ENCODE results near the gene C8A.

Gene C8A

DNA sequence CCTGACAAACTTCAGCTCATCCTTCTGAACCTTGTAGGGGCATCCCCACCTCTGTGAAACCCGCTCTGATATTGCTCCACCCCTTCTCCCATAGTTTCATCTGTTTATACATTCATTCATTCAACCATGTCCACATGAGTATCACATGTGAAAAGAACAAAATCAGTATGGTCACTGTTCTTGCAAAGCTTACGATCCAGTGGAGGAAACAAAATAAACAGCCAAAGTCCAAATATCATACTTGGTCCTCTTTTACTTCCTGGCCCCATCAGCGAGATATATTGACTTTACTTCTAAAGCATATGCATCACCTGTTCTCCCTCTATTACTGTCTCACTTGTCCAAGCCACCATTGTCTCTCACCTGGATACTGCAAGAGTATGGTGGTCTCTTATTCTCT is 35.6 kb downstream of the C8A start:
- no peak for DNase-seq (ENCODE audit: low read depth in 2 of 2)

DNA sequence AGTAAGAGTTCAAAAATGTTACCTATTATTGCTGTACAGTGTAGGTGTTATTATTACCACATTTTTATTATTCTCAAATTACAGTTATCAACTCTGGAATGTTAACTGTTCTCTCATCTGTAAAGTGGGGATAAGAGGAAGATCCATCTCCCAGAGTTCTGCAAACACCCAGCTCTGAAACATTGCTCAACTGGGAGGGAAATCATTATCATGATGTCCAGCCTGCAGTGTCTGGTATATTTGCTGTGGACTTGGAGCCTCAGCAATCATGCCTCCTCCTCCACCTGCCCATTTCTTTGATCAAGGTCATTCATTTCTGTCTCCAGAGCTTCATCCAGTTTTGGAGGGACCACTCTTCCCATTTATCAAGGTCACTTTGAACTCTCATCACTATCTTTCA is 39.4 kb downstream of the C8A start:
- DNase-seq (ENCODE audit: low read depth in 2 of 2): no peak

DNA sequence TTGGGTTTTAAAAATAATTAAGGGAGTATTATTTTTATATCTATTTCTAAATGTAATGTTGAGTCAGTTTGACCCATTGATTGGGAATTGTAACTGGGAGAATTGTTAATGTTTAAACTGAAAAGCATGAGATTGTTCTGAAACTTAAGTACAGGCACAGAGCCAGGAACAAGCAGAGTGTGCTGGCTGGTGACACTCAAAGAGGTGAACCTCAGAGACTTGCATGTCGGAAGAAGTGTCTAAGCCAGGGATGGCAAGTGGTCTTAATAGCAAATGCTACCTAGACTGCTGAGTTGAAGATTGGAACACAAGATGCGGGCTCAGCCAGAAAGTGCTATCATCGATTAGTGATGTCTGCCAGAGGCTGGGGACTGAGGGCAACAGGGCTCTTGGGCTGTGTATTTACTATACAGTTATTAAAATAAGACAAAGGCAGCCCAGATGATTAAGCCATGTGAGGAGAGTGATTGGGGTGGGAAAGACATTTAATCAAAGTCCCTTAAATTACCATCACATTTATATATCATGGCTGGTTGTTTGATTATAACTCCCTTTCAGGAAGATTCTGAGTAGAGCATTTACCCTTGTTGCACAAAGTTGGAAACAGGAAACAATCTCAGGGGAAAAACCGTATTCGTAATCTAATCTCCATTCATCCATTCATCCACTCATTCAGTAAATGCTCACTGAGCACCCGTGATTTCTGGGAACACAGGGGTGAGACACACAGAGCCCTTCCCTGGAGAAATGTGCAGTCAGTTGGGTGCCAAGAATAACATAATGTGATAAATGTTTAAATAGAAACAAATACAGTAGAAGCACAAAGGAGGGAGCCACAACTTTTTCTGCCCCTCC is 42.8 kb downstream of the C8A start:
- DNase-seq (ENCODE audit: low read depth in 2 of 2): no peak

DNA sequence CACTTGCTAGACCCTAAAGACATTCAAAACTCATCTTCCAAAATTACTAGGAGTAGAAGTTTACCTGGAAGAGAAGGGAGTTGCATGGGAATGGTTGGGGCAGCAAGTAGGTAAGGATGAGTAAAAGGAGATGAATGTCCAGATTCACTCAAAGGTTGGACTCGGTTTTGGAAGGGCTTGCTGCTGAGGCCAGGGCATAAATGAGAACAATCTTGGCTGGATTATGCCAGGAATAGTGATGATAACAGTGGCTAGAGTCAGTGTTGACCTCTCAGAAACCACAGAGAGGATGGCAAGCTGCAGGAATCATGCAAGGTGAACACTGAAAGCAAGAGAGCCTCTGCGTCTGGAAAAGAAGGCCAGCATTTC is 43.4 kb downstream of the C8A start:
- no peak for DNase-seq (ENCODE audit: low read depth in 2 of 2)

DNA sequence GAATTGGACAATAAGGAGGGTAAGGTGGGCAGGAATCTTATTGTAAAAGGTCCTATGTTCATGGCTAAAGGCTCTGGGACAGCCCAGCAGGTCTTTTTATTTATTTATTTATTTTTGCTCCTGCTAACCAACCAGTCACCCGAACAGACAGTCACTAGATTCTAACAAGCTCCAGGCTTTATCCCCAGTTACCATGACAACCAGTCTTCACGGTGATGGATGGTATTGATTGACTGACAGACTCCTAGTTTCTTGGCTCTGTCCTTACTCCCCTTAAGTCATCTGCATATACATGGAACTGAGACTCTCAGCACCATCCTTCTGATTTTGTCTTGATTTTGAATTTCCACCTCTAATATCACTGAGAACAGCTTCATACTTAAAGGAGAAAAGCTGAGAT is 44.3 kb downstream of the C8A start:
- DNase-seq (ENCODE audit: low read depth in 2 of 2): no peak

DNA sequence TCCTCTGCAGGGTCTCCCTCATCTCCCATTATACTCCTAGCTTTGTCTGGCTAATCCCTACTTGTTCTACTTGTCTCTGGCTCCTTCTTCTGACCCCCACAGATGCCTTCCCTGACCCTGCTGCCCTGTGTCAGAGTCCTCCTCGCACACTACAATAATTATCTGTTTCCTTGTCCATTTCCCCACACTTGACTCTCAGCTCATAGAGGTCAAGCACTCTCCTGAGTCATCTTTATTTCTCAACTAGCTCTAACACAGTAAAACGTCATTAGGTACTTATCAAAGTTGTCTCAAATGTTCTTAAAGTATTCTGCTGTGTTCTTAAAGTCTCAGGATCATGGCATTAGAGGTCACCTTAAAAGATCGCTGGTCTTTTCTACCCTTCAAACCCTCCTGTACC is 47.1 kb downstream of the C8A start:
- DNase-seq (ENCODE audit: low read depth in 2 of 2): no peak

DNA sequence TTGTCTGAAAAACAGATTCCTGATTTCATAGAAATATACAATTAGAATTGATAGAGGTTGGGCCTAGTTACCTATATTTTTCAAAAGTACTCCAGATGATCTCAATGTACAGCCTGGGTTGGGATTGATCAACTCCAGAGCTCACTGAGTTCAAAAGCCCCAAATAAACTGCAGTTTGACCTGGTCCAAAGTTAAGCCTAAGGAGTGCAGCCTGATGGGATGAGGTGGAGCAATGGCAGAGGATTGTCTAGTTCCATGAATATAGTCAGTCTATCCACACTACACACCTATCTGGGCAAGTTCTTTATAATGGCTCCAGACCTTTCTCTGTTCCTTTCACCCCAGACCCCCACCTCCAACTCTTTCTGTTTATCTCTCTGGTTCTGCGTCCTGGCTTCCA is 49.2 kb downstream of the C8A start:
- no peak for DNase-seq (ENCODE audit: low read depth in 2 of 2)

DNA sequence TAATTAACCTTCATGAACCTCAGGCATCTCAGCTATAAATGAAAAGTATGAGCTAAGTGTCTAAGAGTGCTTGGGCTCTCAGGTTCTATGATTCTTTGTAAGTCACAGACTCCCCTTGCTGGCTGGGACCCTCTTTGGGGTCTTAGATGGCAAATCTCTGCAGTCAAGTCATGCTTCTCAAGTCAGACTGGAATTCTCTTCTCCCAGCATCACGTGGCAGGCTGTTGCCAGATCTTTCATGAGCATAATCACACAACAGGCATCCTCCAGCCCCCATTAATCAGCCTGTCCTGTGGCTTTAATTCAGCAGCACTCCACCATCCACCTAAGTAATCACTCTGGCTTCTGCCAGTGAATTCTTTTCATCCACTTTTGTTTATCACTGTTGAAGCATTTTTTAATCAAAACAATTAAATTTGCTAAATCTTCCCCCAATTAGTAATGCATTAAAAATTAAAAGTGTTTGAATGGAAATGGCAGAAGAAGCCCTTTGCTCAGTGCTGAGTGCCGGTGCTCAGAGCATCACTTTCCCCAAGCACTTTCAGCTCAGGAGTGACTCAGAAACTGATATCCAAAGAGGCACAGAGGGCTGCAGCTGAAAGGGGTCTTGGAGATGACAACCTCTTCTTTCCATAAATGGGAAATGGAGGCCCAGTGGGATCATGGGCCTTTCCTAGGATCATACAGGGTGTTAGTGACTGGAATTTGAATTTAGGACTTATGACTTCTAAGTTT is 50.2 kb downstream of the C8A start:
- no peak for DNase-seq (ENCODE audit: low read depth in 2 of 2)

DNA sequence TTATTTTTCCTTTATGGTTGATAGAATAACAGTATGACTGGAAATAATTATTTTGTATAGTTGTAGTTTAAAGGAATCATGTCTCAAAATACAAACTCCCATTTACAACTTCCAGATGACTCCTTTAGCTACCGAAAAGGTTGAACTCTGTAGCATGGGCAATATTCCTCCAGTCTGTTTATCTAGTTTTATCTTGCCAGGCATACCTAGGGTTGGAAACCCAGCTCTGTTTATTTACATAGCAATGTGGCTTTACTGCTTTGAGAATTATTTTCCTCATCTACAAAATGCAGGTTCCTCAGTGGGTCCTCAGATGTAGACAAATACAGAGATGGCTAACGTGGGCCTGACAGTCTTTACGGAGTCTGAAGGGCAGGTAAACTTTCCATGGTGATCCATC is 51.1 kb downstream of the C8A start:
- no peak for DNase-seq (ENCODE audit: low read depth in 2 of 2)

DNA sequence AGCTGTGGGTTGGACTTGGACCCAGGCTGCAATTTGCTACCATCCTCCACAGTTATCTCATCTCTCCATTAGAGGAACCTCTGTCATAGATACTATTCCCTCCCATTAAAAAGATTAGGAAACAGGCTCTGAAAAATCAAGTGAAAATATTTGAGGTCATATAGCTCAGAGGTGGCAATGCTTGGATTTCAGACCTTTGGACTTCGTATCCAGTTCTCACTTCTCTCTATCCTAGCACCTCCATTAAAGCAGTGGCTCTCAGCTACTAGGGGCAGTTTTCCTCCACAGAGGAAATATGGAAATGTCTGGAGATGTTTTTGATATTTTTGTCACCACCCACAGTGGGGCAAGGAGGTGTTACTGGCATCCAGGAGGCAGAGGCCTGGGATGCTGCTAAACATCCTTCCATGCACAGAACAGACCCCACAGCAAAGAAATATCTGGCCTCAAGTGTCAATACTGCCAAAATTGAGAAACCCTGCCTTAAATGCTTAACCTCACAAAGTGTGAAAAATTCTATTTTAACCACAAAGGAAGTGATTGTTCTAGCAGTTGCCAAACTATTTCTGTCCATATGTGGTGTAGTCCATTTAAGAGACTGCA is 54.1 kb downstream of the C8A start:
- DNase-seq (ENCODE audit: low read depth in 2 of 2): no peak

DNA sequence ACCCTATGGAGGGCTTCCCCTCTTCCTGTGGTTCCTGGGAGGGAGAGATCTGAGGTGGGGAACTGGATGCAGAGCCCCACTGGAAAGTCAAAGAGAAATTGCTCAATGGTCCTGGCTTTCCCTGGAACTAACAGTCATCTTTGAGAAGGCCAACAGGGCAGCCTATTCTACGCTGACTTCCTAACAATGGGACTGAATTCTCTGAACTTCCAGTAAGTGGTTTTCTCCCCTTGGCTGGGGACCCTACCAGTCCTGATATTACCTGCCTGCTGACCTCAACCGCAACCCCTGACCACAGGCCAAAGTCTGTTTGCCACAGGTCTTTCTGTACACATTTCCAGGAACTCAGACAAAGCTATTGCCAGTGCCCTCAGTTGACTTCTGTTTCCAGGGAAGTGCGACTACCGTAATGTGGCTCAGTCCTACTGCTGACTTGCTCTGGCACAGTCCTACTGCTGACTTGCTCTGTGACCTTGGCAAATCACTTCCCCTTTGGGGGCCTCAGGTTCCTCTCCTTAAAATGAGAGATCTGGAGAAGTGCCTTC is 55.9 kb downstream of the C8A start:
- no peak for DNase-seq (ENCODE audit: low read depth in 2 of 2)

DNA sequence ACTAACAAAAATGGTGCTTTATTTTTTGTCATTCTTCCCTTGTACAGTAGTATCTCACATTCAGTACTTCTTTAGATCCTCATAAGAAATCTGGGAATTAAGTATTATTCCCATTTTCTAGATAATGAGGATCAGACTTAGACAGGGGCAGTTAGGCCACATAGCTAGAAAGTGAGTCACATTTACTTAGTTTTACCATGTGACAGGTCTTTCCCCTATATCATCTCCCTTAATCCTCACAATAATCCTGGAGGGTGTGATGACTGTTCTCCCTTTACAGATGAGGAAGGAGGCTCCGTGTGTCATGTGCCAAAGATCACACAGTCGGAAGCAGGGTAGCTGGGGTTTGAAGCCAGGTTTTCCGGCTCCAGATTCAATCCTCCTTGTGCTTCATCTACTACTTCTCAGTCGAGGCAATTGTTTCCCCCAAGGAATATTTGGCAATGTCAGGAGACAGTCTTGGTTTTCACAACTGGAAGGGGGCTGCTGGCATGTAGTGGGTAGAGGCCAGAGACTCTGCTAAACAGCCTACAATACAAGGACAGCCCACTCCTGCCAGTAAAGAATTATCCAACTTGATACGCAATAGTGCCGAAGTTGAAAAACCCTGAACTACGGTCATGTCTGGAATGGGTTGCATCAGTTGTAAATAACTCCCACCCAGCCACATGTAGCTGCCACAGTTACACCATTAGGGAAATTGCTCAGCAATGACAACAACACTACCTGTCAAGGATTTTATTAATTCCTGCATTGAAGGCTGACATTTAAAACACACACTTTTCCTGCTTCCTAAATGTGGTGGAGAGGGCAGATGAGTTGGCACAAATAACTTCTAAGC is 56.7 kb downstream of the C8A start:
- DNase-seq (ENCODE audit: low read depth in 2 of 2): no peak

DNA sequence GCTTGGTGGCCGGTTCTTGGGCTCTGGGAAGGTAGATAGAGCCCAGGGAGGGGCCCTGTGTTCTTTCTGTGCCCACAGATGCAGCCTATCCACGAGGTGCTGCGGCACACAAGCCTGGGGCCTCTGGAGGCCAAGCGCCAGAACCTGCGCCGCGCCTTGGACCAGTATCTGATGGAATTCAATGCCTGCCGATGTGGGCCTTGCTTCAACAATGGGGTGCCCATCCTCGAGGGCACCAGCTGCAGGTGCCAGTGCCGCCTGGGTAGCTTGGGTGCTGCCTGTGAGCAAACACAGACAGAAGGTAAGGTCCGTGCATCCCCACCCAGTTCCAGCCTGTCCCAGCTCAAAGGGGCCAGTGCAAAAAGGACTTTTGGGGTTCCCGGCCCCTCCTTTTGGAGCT is 57.7 kb downstream of the C8A start:
- no peak for DNase-seq (ENCODE audit: low read depth in 2 of 2)

DNA sequence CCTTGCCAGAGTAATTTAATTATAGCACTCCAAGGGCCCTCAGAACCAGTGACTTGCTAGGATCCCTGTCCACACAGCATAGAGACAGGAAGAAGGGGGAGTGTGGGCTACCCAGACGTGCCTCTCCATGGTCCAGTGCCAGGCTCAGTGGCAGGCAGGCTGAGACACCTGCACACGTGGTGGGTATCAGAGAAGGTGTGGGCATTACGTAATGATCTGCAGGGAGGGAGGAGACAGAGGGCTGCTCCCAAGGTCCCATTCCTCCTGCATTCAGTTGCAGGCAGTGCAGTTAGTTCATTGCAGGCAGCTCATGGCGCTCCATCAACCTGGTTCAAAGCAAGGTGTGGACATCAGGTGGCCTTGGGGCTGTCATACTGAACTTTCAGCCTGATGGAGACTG is 61.4 kb downstream of the C8A start:
- no peak for DNase-seq (ENCODE audit: low read depth in 2 of 2)

DNA sequence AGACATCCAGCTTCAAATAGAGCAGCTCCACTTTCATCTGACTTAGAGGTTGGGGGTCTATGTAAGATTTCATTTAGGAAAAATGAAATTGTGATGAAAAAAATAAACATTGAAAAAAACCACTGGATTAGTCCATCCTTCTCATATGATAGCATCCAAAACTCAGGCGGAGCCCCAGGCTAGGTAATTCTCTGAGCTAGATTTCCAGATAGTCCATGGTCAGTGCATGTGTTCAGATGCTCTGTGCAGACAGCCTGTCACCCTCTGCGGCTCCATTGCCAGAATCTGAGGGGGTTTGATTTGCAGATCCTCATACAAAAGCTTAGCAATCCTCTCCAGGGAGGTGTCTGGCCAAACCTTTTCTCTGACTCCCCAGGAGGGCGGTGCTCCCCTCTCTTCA is 62.0 kb downstream of the C8A start:
- no peak for DNase-seq (ENCODE audit: low read depth in 2 of 2)

DNA sequence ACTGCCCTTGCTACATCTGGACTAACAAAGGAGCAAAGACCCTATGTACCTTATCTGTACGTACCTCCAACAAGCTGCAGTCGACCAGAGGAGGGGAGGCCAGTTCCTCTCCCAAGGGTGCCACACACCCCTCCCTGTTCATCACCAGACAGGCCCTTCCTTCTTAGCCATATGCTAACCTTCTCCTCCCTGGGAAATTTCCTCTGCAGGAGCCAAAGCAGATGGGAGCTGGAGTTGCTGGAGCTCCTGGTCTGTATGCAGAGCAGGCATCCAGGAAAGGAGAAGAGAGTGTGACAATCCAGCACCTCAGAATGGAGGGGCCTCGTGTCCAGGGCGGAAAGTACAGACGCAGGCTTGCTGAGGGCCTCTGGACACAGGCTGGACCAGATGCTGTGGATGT is 62.8 kb downstream of the C8A start:
- DNase-seq (ENCODE audit: low read depth in 2 of 2): no peak

DNA sequence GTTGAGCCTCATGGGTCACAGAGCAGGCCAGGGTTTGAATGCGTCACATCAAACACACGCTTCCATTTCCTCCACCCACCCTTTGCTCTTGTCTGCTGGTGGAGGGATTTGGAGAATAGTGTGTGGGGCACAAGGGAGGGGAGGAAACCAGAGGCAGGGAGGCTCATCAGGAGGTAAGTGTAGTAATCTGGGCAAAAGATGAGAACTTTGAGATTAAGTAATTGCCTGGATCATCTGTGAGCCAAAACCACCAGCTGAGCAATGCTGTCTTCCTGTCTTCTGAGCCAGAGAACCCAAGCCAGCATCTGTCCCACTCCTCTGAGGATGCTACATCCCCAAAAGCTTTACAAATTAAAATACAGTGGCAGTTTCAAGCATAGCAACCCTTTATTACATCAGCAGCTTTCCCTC is 66.0 kb downstream of the C8A start:
- DNase-seq (ENCODE audit: low read depth in 2 of 2): no peak

DNA sequence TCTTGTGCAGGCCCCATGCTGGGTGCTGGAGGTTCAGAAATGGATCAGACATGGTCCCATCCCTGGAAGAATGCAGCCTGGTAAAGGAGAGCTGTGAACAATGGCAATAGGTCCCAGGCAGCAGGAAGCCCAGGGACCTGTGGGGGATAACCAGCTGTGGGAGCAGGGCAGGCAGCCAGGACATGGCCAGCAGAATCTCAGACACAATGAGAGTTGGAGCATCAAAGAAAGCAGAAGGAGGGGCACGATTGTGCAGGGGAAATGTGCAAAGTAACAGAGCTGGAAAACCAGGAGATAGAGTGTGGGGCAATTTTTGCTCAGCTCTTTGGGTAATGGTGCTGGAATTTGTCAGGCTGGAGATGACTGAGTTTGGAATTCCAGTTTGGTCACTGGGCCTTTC is 66.9 kb downstream of the C8A start:
- DNase-seq (ENCODE audit: low read depth in 2 of 2): no peak

DNA sequence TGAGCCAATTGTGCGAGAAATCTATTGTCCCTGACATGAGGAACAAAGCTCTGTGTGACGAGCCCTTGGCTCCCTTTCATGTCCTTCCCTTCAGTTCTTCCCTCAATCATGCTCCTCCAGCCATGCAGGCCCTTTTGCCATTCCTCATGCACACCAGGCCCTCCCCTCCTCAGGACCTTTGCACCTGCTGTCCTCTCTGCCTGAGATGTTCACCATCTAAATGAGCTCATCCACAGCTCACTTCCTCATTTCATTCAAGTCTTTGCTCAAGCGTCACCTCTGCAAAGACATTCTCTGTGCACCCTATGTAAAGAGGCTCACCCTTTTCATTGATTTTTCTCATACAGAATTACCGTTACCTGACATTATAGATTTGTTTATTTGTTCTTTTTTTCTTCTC is 67.5 kb downstream of the C8A start:
- DNase-seq (ENCODE audit: low read depth in 2 of 2): no peak

DNA sequence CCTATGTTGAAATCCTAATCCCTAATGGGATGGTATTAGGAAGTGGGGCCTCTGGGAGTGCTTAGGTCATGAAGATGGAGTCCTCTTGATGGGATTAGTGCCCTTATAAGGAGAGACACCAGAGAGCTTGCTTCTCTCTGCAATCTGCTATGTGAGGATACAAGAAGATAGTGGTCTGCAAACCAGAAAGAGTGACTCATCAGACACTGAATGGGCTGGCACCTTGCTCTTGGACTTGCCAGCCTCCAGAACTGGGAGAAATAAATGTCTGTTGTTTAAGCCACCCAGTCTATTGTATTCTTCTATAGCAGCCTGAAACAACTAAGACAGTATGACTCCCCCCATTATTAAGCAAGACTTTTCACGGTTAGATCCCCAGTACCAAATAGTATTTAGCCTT is 67.9 kb downstream of the C8A start:
- no peak for DNase-seq (ENCODE audit: low read depth in 2 of 2)

DNA sequence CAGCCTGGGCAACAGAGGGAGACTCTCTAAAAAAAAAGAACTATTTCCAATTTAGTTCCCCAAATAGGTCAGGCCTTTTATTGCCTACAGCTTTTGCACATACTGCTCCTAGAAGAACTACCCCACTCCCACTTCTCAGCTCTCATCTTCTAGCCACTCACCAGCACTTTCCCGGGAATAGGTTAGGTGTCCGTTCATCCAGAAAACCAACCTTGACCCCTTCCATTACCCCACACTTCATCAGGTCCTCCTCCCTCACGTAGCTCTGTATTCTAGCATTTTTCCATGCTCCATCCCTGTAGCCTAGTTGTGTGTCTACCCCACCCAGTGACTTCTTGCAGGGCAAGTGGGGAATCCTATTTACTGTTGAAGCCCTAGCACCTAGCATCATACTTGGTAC is 68.6 kb downstream of the C8A start:
- no peak for DNase-seq (ENCODE audit: low read depth in 2 of 2)

DNA sequence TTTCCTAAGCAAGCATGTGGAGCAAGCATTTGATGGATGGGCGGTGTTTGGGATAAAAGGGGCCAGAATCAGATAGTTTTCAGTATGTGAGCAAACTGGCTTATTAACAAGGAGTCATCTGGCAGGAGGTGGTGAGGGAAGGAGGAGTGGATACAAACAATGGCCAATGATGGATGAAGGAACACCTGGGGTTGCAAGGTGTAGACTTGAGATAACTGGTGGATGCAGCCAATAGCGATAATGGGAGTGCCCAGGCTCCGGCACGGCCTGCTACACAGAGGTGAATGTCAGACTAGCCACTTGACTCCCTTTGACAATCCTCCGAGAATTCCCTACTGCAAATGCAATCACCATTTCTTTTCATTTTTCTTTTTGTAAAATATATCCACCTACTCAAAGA is 69.5 kb downstream of the C8A start:
- DNase-seq (ENCODE audit: low read depth in 2 of 2): no peak

Data from stimulated activated CD4-positive, alpha-beta T cell treated with anti-CD3 and anti-CD28 coated beads, Interleukin-1b, Interleukin-23, amount 100 ng/mL, for 1 hour (primary cell).